ENCODE measurements around the gene PCDHGB6.
"Not testable (repeated sequence)": the region's sequence is repeated elsewhere in the genome, so short reads cannot be mapped to it uniquely, and the experiment has no call there.

PCDHGB6 gene

GRCh38 chr5:141417494-141418172 is 9.8 kb downstream of the PCDHGB6 start, which contains the start of gene PCDHGB7:
Gene PCDHGB7, plus strand, starts transcription at chr5:141417677. Its CDS starts 183 bp downstream, at chr5:141417860.
- DNase-seq (ENCODE audit: low read depth in 2 of 2, low spot score in 1 of 2) = not testable (repeated sequence)

DNA sequence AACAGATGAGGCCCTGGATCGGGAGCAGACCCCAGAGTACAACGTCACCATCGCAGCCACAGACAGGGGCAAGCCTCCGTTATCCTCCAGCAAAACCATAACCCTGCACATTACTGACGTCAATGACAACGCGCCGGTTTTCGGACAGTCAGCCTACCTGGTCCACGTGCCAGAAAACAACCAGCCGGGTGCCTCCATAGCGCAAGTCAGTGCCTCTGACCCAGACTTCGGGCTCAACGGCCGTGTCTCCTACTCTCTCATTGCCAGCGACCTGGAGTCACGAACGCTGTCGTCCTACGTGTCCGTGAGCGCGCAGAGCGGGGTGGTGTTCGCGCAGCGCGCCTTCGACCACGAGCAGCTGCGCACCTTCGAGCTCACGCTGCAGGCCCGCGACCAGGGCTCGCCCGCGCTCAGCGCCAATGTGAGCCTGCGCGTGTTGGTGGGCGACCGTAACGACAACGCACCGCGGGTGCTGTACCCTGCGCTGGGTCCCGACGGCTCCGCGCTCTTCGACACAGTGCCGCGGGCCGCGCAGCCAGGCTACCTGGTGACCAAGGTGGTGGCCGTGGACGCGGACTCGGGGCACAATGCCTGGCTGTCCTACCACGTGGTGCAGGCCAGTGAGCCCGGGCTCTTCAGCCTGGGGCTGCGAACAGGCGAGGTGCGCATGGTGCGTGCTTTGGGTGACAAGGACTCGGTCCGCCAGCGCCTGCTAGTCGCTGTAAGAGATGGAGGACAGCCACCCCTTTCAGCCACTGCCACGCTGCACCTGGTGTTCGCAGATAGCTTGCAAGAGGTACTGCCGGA is 11.5 kb downstream of the PCDHGB6 start:
- no peak for DNase-seq (ENCODE audit: low read depth in 2 of 2, low spot score in 1 of 2)

DNA sequence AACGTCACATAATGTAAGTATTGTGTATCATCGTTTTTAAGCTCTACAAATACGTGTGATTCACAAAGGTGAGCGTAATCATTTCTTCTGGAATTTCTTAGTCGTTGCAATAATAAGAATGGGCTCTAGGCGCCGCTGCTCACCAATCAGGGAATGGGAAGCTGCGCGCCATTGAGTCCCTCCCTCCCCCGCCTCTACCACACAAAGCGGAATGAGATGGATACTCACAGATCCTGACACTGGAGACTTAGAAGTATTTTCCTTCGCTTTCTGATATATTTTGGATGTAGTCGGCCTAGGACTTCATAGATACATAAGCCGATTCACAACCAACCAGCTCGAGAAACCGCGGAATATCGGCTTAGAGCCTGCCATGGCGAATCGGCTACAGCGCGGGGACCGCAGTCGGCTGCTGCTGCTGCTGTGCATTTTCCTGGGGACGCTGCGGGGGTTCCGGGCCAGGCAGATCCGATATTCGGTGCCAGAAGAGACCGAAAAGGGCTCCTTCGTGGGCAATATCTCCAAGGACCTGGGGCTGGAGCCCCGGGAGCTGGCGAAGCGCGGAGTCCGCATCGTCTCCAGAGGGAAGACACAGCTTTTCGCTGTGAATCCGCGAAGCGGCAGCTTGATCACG is 13.2 kb downstream of the PCDHGB6 start, which contains the start of gene PCDHGA11:
TSS of gene PCDHGA11 (plus strand) at position 197 of the 634 bp plus-strand sequence. CDS start at position 374, 177 bp downstream.
- no peak for DNase-seq (ENCODE audit: low read depth in 2 of 2, low spot score in 1 of 2)

- DNase-seq (ENCODE audit: low read depth in 2 of 2, low spot score in 1 of 2) = no peak
These were observed 13.7 kb downstream of the PCDHGB6 start for GRCh38 chr5:141421489-141421855.

DNA sequence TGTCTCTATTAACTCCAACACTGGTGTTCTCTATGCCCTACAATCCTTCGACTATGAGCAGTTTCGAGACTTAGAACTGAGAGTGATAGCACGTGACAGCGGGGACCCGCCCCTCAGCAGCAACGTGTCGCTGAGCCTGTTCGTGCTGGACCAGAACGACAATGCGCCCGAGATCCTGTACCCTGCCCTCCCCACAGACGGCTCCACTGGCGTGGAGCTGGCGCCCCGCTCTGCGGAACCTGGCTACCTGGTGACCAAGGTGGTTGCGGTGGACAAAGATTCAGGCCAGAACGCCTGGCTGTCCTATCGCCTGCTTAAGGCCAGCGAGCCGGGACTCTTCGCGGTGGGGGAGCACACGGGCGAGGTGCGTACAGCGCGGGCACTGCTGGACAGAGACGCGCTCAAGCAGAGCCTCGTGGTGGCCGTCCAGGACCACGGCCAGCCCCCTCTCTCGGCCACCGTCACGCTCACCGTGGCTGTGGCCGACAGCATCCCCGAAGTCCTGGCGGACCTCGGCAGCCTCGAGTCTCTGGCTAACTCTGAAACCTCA is 15.0 kb downstream of the PCDHGB6 start:
- no peak for DNase-seq (ENCODE audit: low read depth in 2 of 2, low spot score in 1 of 2)

DNA sequence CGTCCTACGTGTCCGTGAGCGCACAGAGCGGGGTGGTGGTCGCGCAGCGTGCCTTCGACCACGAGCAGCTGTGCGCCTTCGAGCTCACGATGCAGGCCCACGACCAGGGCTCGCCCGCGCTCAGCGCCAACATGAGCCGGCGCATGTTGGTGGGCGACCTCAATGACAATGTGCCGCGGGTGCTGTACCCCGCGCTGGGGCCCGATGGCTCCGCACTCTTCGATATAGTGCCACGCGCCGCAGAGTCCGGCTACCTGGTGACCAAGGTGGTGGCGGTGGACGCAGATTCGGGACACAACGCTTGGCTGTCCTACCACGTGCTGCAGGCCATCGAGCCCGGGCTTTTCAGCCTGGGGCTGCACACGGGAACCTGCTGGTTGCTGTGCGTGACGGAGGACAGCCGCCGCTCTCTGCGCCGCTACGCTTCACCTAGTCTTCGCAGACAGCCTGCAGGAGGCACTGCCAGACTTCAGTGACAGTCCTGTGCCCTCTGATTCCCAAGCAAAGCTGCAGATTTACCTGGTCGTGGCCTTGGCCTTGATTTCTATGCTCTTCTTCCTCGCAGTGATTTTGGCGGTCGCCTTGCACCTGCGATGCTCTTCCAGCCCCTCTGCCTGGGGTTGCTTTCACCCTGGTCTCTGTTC is 20.1 kb downstream of the PCDHGB6 start:
- DNase-seq (ENCODE audit: low read depth in 2 of 2, low spot score in 1 of 2) = no peak

- DNase-seq (ENCODE audit: low read depth in 2 of 2, low spot score in 1 of 2) = no peak
These were observed 22.7 kb downstream of the PCDHGB6 start, which contains the start of gene PCDHGA12 for GRCh38 chr5:141430332-141431113. Gene PCDHGA12, plus strand, starts transcription at chr5:141430507. Its CDS starts 253 bp downstream, at chr5:141430760.

- DNase-seq (ENCODE audit: low read depth in 2 of 2, low spot score in 1 of 2) = no peak
These were observed 23.5 kb downstream of the PCDHGB6 start for GRCh38 chr5:141431286-141431685.

DNA sequence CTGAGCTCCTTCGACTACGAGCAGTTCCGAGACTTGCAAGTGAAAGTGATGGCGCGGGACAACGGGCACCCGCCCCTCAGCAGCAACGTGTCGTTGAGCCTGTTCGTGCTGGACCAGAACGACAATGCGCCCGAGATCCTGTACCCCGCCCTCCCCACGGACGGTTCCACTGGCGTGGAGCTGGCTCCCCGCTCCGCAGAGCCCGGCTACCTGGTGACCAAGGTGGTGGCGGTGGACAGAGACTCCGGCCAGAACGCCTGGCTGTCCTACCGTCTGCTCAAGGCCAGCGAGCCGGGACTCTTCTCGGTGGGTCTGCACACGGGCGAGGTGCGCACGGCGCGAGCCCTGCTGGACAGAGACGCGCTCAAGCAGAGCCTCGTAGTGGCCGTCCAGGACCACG is 24.5 kb downstream of the PCDHGB6 start:
- not testable (repeated sequence) for DNase-seq (ENCODE audit: low read depth in 2 of 2, low spot score in 1 of 2)

DNA sequence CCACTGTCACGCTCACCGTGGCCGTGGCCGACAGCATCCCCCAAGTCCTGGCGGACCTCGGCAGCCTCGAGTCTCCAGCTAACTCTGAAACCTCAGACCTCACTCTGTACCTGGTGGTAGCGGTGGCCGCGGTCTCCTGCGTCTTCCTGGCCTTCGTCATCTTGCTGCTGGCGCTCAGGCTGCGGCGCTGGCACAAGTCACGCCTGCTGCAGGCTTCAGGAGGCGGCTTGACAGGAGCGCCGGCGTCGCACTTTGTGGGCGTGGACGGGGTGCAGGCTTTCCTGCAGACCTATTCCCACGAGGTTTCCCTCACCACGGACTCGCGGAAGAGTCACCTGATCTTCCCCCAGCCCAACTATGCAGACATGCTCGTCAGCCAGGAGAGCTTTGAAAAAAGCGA is 24.9 kb downstream of the PCDHGB6 start:
- not testable (repeated sequence) for DNase-seq (ENCODE audit: low read depth in 2 of 2, low spot score in 1 of 2)

- DNase-seq (ENCODE audit: low read depth in 2 of 2, low spot score in 1 of 2) = no peak
These were observed 26.2 kb downstream of the PCDHGB6 start for GRCh38 chr5:141434006-141434405.

GRCh38 chr5:141437221-141437620 is 29.4 kb downstream of the PCDHGB6 start:
- DNase-seq (ENCODE audit: low read depth in 2 of 2, low spot score in 1 of 2) = no peak

- DNase-seq (ENCODE audit: low read depth in 2 of 2, low spot score in 1 of 2) = no peak
These were observed 31.8 kb downstream of the PCDHGB6 start for GRCh38 chr5:141439411-141440141.

DNA sequence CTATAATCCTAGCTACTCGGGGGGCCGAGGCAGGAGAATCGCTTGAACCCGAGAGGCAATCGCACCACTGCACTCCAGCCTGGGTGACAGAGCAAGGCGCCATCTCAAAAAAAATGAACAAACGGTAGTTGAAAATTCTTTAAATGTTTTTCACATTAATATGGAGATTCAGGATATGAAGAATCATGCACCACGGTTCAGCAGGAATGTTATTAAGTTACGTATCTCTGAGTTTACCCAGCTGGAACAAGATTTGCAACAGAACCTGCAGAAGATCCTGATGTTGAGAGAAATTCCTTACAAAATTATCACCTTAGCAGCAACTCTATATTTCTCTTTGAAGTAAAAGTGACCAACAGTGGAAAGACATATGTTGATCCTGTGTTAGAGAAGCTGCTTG is 32.5 kb downstream of the PCDHGB6 start:
- DNase-seq (ENCODE audit: low read depth in 2 of 2, low spot score in 1 of 2) = no peak

GRCh38 chr5:141441571-141442170 is 33.9 kb downstream of the PCDHGB6 start:
- no peak for DNase-seq (ENCODE audit: low read depth in 2 of 2, low spot score in 1 of 2)
